ENCODE data around the gene TMEM44. TPM values are rescaled to one million over a fixed set of nuclear protein-coding genes. Genes with fewer than 3 reads are reported as not detected.

TMEM44 gene
- total RNA-seq, 3 donors from 2014 or later = 1.1 to 2.4 (median 2.0) TPM

Other genes with a start within 250 kb of the TMEM44 start
- gene GP5, start 234.2 kb downstream of the TMEM44 start, total RNA-seq = under 1 TPM; 0.08 to 0.23 (median 0.18) TPM
- 100 to 1,000 TPM; 186 to 209 (median 188) TPM for gene ATP13A3, start 146.4 kb downstream of the TMEM44 start, total RNA-seq
- 10 to 100 TPM; 68.4 to 82.0 (median 70.3) TPM for gene LSG1, start 38.8 kb upstream of the TMEM44 start, total RNA-seq
- 10 to 100 TPM in 2 of 3 donors, 1 to 10 TPM in 1; 9.9 to 27.8 (median 19.8) TPM for gene FAM43A, start 52.5 kb upstream of the TMEM44 start, total RNA-seq

All from activated T-cell treated with anti-CD3 and anti-CD28 coated beads, Interleukin-2, amount 50 U/mL, for 4 hours (primary cell).